Measurements from ENCODE around the gene ELMO1.

The ELMO1 gene

GRCh38 chr7:36810489-36810888, 638.2 kb downstream of the ELMO1 start:
- ATAC-seq (replicated peaks) (no peak), DNase-seq (no peak)
- Mint-ChIP-seq H3K9me3 (no peaks in the 10 kb centered on the region), H3K27me3 (peaks cover 0 to 7% of the 10 kb centered on the region in 2 donors), H3K36me3 (ENCODE audit: insufficient read depth) (no peaks in the 10 kb centered on the region), H3K4me1 (ENCODE audit: low read depth in 2 of 2) (peaks cover 14 to 16% of the 10 kb centered on the region in 2 donors), H3K4me3 (no peak overlapping the region), H3K27ac (no peak overlapping the region)

DNA sequence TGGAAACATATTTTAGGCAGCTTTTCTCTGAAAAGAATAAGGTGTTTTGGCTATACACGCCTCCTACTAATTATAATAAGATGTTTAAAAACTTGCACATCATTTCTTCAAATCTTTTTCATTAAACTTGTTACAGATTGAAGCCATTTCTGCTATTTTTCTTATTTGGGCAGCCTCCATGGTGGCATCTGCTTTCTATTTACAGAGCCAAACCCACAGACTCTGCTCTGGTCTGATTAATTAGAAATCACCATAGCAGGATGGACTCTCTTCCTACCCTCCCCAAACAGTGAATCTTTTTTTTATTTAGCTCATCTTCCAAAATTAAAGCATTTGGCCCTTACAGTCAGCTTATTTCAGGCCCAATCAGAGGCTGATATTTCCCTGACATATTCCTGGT, 638.6 kb downstream of the ELMO1 start:
- Mint-ChIP-seq H3K36me3 (ENCODE audit: insufficient read depth) (no peaks in the 10 kb centered on the region), H3K9me3 (no peaks in the 10 kb centered on the region), H3K4me1 (ENCODE audit: low read depth in 2 of 2) (peaks cover 14 to 16% of the 10 kb centered on the region in 2 donors), H3K27me3 (peaks cover 0 to 7% of the 10 kb centered on the region in 2 donors), H3K27ac (no peak overlapping the region), H3K4me3 (no peak overlapping the region)
- no peak for DNase-seq
- no peak for ATAC-seq (replicated peaks)

- no peak for ATAC-seq (replicated peaks)
- H3K9me3 Mint-ChIP-seq: no peaks in the 10 kb centered on the region
These were observed 639.2 kb downstream of the ELMO1 start for GRCh38 chr7:36809510-36809909.

GRCh38 chr7:36809086-36809485, 639.6 kb downstream of the ELMO1 start:
- peaks cover 2% of the 10 kb centered on the region for H3K36me3 Mint-ChIP-seq (ENCODE audit: insufficient read depth)
- no peak overlapping the region for H3K4me3 Mint-ChIP-seq
- H3K27ac Mint-ChIP-seq: peak overlapping the region; percentile 11 to 16
- peaks cover 0 to 7% of the 10 kb centered on the region in 2 donors for H3K27me3 Mint-ChIP-seq
- no peak for DNase-seq
- H3K9me3 Mint-ChIP-seq: no peaks in the 10 kb centered on the region
- H3K4me1 Mint-ChIP-seq (ENCODE audit: low read depth in 2 of 2): peaks cover 14 to 16% of the 10 kb centered on the region in 2 donors
- no peak for ATAC-seq (replicated peaks)

More at GRCh38 chr7:36809510-36809909, 639.2 kb downstream of the ELMO1 start:
- no peaks in the 10 kb centered on the region for H3K36me3 Mint-ChIP-seq (ENCODE audit: insufficient read depth)
- peaks cover 14 to 16% of the 10 kb centered on the region in 2 donors for H3K4me1 Mint-ChIP-seq (ENCODE audit: low read depth in 2 of 2)
- DNase-seq: no peak
- H3K4me3 Mint-ChIP-seq: no peak overlapping the region
- H3K27me3 Mint-ChIP-seq: peaks cover 0 to 7% of the 10 kb centered on the region in 2 donors
- H3K27ac Mint-ChIP-seq: peak overlapping the region in 1 of 2 donors; percentile 11

DNA sequence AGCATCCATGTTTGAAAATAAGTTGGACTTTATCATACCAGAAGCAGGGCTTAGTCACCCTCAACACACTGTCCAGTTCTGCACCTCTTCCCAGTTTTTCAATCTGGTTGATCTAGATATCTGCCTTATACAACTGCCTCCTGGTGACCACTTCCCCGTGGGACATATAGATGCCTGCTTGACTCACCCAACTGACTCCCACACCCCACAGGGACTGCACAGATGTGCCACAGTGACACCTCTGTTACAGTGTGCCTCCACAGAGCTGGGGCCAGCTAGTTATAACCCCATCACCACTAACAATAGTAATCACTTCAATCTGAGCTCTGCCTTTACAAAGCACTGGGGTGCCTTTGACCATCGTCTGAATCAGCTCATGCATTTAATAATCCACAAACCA, 641.8 kb downstream of the ELMO1 start:
- Mint-ChIP-seq H3K4me3 (no peak overlapping the region), H3K9me3 (no peaks in the 10 kb centered on the region), H3K4me1 (ENCODE audit: low read depth in 2 of 2) (peaks cover 14 to 16% of the 10 kb centered on the region in 2 donors), H3K27me3 (peaks cover 0 to 7% of the 10 kb centered on the region in 2 donors), H3K27ac (peak overlapping the region; percentile 49 to 50), H3K36me3 (ENCODE audit: insufficient read depth) (peaks cover 2% of the 10 kb centered on the region)
- ATAC-seq (replicated peaks) (no peak), DNase-seq (no peak)

Measured in effector memory CD8-positive, alpha-beta T cell (primary cell).